Mesenchymal stem cell (in vitro differentiated cells and primary cell): Measurements from ENCODE around the gene EN1.

Source experiments
- DNase-seq: peaks from one replicate; pipeline ENCODE4 v3.0.0-alpha.2; 2013
- H2AFZ ChIP-seq: one replicate; pipeline ENCODE4 v1.6.1; 2013; ENCODE audit warnings: low read depth, mild to moderate bottlenecking, control low read depth, inconsistent platforms, low read length, moderate library complexity
- H2AK5ac ChIP-seq: 2 replicates; pipeline ENCODE4 v1.6.1; 2013; ENCODE audit warnings: low read length, moderate library complexity, mild to moderate bottlenecking, inconsistent platforms; ENCODE audit not compliant: severe bottlenecking
- H2BK120ac ChIP-seq: one replicate; pipeline ENCODE4 v1.6.1; 2013; ENCODE audit warnings: low read depth, mild to moderate bottlenecking, inconsistent platforms, low read length, moderate library complexity
- H2BK12ac ChIP-seq, 2 experiments: one replicate each; pipeline ENCODE4 v1.6.1; 2013; ENCODE audit warnings: inconsistent platforms in 2 of 2, low read length in 2 of 2, mild to moderate bottlenecking in 2 of 2, moderate library complexity in 2 of 2, control low read depth in 1 of 2
- H2BK15ac ChIP-seq: one replicate; pipeline ENCODE4 v1.6.1; 2013; ENCODE audit warnings: mild to moderate bottlenecking, low read depth, inconsistent platforms; ENCODE audit not compliant: poor library complexity, severe bottlenecking
- H2BK5ac ChIP-seq: 2 replicates; pipeline ENCODE4 v1.6.1; 2013; ENCODE audit warnings: low read depth, mild to moderate bottlenecking, low read length, control low read depth, inconsistent platforms; ENCODE audit not compliant: poor library complexity, severe bottlenecking
- H3K14ac ChIP-seq, 2 experiments: one replicate each; pipeline ENCODE4 v1.6.1; 2013; ENCODE audit warnings: inconsistent platforms in 2 of 2, low read length in 2 of 2, control low read depth in 1 of 2, mild to moderate bottlenecking in 1 of 2, moderate library complexity in 1 of 2
- H3K18ac ChIP-seq, 2 experiments: one replicate each; pipeline ENCODE4 v1.6.1; 2013; ENCODE audit warnings: inconsistent platforms in 2 of 2, low read length in 2 of 2, control low read depth in 1 of 2, low read depth in 1 of 2, mild to moderate bottlenecking in 1 of 2
- H3K23ac ChIP-seq, 2 experiments: one replicate each; pipeline ENCODE4 v1.6.1; 2013; ENCODE audit warnings: inconsistent platforms in 2 of 2, low read length in 2 of 2, mild to moderate bottlenecking in 2 of 2, moderate library complexity in 2 of 2, control low read depth in 1 of 2
- H3K27ac ChIP-seq: 2 replicates; pipeline ENCODE4 v1.5.1; 2013; ENCODE audit warnings: mild to moderate bottlenecking, moderate library complexity, low read length, control low read depth, inconsistent platforms; ENCODE audit not compliant: poor library complexity, severe bottlenecking
- H3K27me3 ChIP-seq, 2 experiments: 2 replicates each; pipeline versions ENCODE4 v1.6.1 to v1.7.0; 2013; ENCODE audit warnings: low read length in 2 of 2, mild to moderate bottlenecking in 2 of 2, moderate library complexity in 2 of 2, control low read depth in 1 of 2, inconsistent platforms in 1 of 2; ENCODE audit not compliant: control insufficient read depth in 1 of 2, insufficient read depth in 1 of 2
- H3K36me3 ChIP-seq, 2 experiments: 2 replicates each; pipeline versions ENCODE4 v1.6.1 to v1.7.0; 2013; ENCODE audit warnings: low read length in 2 of 2, control low read depth in 1 of 2, inconsistent platforms in 1 of 2, low read depth in 1 of 2, mild to moderate bottlenecking in 1 of 2; ENCODE audit not compliant: insufficient read depth in 2 of 2, control insufficient read depth in 1 of 2
- H3K4ac ChIP-seq, 2 experiments: one replicate each; pipeline ENCODE4 v1.6.1; 2013; ENCODE audit warnings: inconsistent platforms in 2 of 2, low read length in 2 of 2, mild to moderate bottlenecking in 2 of 2, moderate library complexity in 2 of 2, control low read depth in 1 of 2, low read depth in 1 of 2
- H3K4me1 ChIP-seq: 2 replicates; pipeline ENCODE4 v1.6.1; 2013; ENCODE audit warnings: low read depth, low read length, control low read depth; ENCODE audit not compliant: control insufficient read depth, insufficient read depth
- H3K4me2 ChIP-seq: 2 replicates; pipeline ENCODE4 v1.6.1; 2013; ENCODE audit warnings: low read length, mild to moderate bottlenecking, inconsistent platforms; ENCODE audit not compliant: poor library complexity, severe bottlenecking
- H3K4me3 ChIP-seq, 2 experiments: 2 replicates each; pipeline versions ENCODE4 v1.5.1 to v1.7.0; 2013; ENCODE audit warnings: low read length in 2 of 2, mild to moderate bottlenecking in 2 of 2, control low read depth in 1 of 2, low read depth in 1 of 2; ENCODE audit not compliant: insufficient read depth in 1 of 2
- H3K79me1 ChIP-seq: replicated peaks from 2 replicates; pipeline ENCODE4 v1.6.1; 2013; ENCODE audit warnings: mild to moderate bottlenecking, control low read depth, low read length, inconsistent platforms; ENCODE audit not compliant: poor library complexity, severe bottlenecking
- H3K9ac ChIP-seq: 2 replicates; pipeline ENCODE4 v1.7.0; 2013; ENCODE audit warnings: mild to moderate bottlenecking, low read length, moderate library complexity
- H3K9me3 ChIP-seq: 2 replicates; pipeline ENCODE4 v1.7.0; 2013; ENCODE audit warnings: mild to moderate bottlenecking, low read length; ENCODE audit not compliant: control insufficient read depth
- H4K8ac ChIP-seq: one replicate; pipeline ENCODE4 v1.6.1; 2013; ENCODE audit warnings: inconsistent platforms, mild to moderate bottlenecking, low read length, moderate library complexity
- H4K91ac ChIP-seq: one replicate; pipeline ENCODE4 v1.6.1; 2013; ENCODE audit warnings: mild to moderate bottlenecking, low read length, inconsistent platforms
- WGBS: methylation state at CpG from one replicate; pipeline ENCODE4 v1.1.7; 2013; ENCODE audit warnings: mixed read lengths; 5-methylcytosine and 5-hydroxymethylcytosine counted together

The EN1 gene

DNA sequence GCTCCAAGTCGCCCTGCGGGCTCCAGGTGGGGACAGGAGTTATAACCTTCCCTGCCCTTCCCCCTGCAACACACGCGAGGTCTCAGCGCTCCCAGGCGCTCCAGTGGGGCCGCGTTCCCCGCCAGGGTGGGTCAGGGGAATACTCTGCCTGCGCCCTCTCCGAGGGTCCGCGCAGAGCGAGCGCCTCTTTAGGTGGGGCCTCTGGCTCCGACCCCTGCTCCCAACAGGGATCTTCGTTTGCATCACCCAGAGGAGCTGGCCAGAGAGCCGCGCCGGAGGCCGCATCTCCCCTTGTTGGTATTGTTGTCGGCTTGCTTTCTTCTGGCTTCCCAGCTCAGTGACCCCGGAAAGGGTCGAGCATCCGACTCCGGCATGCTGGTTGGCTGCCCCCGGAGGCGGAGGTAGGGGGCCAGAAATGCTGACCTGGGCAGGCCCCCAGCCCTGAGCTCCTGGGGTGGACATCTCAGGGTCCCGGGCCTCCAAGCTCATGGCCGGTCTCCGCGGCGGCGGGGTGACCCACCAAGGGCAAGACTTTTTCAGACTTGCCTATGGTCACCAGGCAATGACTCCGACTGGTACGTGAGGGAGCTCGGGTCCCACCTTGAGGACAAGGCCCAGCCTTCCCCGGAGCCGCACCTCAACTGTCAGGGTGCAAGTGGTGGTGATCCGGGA lies 11.2 kb upstream of the EN1 start:
- peaks cover 43 to 93% of the 10 kb centered on the region in 2 experiments for H3K27me3 ChIP-seq
- no peak overlapping the region for H2AK5ac ChIP-seq
- H2AFZ ChIP-seq, result no peak overlapping the region
- H3K14ac ChIP-seq, result no peak overlapping the region
- no peak overlapping the region for H3K27ac ChIP-seq
- no peak overlapping the region for H3K18ac ChIP-seq
- H3K4me1 ChIP-seq, result peaks cover 8% of the 10 kb centered on the region
- no peak overlapping the region for H3K23ac ChIP-seq
- no peaks in the 10 kb centered on the region for H3K9me3 ChIP-seq
- no peak overlapping the region for H2BK12ac ChIP-seq
- H4K91ac ChIP-seq, result no peak overlapping the region
- no peak overlapping the region for H3K4me2 ChIP-seq
- H3K9ac ChIP-seq, result no peak overlapping the region
- H3K4me3 ChIP-seq, result no peak overlapping the region
- no peak for DNase-seq
- WGBS, result 3% methylated on average over 40 of the region's 40 CpGs
- H3K4ac ChIP-seq, result no peak overlapping the region
- no peak overlapping the region for H4K8ac ChIP-seq
- H2BK120ac ChIP-seq, result no peak overlapping the region
- H2BK5ac ChIP-seq, result no peak overlapping the region
- no peak overlapping the region for H2BK15ac ChIP-seq
- H3K36me3 ChIP-seq, result no peaks in the 10 kb centered on the region
- no peaks in the 10 kb centered on the region for H3K79me1 ChIP-seq

DNA sequence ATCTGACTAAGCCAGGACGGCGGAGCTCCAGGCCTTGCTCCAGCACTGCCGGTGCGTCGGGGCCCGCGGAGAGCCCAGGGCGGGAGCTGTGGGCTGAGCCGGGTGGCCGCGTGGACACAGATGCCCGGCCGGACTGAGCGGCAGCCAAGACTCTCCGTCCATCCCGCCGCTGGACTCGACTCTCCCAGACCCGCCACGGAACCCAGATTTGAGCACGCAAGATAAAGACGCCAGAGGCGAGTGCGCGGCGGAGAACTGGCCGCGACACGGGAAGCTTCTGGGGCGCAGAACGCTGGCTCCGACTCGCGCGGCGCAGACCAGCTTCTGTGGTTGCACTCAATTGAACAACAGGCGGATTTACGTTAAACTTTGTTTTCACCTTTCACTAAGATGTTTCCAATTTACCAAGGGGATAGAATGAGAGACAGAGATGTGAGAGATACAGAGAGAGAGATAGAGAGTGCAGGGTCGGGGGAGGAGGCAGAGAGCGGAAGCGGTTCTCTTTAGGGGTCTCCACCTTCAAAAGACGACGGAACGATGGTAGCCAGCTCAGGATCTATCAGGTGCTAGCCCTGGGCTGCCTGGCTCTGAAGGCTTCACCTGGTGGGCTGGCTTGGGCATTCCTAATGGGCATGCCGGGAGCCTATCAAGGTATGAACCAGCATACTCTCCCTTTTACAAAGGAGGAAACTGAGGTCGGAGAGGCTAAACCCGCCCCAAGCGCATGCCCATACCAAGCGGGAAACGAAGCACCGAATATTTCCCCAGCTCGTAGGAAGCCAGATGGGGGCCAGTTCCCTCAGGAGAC lies 10.4 kb upstream of the EN1 start:
- Histone ChIP-seq H3K4me1 (peaks cover 11% of the 10 kb centered on the region), H3K27me3 (peaks cover 43 to 97% of the 10 kb centered on the region in 2 experiments), H2BK12ac (no peak overlapping the region), H2AK5ac (no peak overlapping the region), H3K79me1 (no peaks in the 10 kb centered on the region), H3K27ac (no peak overlapping the region), H3K14ac (no peak overlapping the region), H3K4ac (no peak overlapping the region), H2AFZ (no peak overlapping the region), H2BK15ac (no peak overlapping the region), H3K9me3 (no peaks in the 10 kb centered on the region), H3K36me3 (no peaks in the 10 kb centered on the region), H4K8ac (no peak overlapping the region), H3K4me2 (no peak overlapping the region), H2BK5ac (no peak overlapping the region), H3K4me3 (peak overlapping the region in 1 of 2 experiments; percentile 53), H2BK120ac (no peak overlapping the region), H4K91ac (no peak overlapping the region), H3K23ac (no peak overlapping the region), H3K9ac (no peak overlapping the region), H3K18ac (no peak overlapping the region)
- WGBS, result 5% methylated on average over 50 of the region's 52 CpGs
- DNase-seq, result no peak

DNA sequence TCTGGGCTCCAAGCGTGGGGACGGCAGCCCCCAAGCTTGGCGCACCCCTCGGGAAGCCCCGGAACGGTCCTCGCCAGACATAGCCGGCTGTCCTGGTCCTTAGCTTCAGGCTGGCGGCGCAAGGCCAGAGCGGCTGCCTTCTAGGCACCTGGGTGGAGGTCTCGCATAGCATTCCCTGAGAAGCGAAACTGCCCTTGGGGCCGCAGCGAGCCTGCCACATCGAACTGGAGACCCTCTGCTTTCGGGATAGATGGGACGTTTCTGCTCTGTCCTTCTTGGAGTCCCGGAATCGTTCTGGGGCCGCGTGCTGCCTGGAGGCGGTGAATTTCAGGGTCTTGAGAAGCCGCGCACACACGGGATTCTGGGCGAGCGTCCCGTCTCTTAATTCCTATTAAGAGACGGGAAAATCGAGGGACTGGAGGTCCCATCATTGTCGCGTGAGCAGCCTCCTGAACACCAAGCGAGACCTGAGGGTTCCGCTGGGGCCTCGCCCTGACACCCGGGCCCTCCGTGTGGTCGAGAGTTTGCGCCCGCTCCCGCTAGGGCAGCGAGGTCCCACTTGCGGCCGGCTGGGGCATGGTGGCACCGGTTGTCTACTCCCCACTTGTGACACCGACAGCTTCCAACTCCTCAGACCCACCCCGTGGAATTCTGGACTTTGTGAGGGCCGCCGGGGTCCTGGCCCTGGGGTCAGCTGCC lies 9.7 kb upstream of the EN1 start:
- Histone ChIP-seq H3K23ac (no peak overlapping the region), H3K18ac (no peak overlapping the region), H2BK5ac (no peak overlapping the region), H3K4me2 (no peak overlapping the region), H2AFZ (no peak overlapping the region), H3K79me1 (no peaks in the 10 kb centered on the region), H3K27me3 (peaks cover 43 to 98% of the 10 kb centered on the region in 2 experiments), H3K9me3 (no peaks in the 10 kb centered on the region), H2BK12ac (no peak overlapping the region), H4K91ac (no peak overlapping the region), H2BK120ac (no peak overlapping the region), H3K9ac (no peak overlapping the region), H3K4ac (no peak overlapping the region), H4K8ac (no peak overlapping the region), H3K4me3 (peak overlapping the region in 1 of 2 experiments; percentile 53), H3K14ac (no peak overlapping the region), H3K36me3 (no peaks in the 10 kb centered on the region), H2BK15ac (no peak overlapping the region), H3K27ac (no peak overlapping the region), H3K4me1 (peaks cover 12% of the 10 kb centered on the region), H2AK5ac (no peak overlapping the region)
- DNase-seq, result no peak
- 5% methylated on average over 49 of the region's 50 CpGs for WGBS
